GM12878 (cell line): ENCODE results near the gene DTX1. TPM values are rescaled to one million over a fixed set of nuclear protein-coding genes. Genes with fewer than 3 reads are reported as not detected.

Experiments used
- ATAC-seq: fragments of 200-7000 bp; cut with Tn5 transposase; 3 replicates; pipeline ENCODE4 v1.9.1; 2020; ENCODE audit warnings: mild to moderate bottlenecking, moderate library complexity
- BruUV-seq: library from RNA; stranded (reverse); fragments of 400-500 nt; replicated peaks from 2 replicates; lab custom pipeline; 2021; lab: Mats Ljungman, UMichigan
- CTCF ChIA-PET: fragments of 300-600 bp; sonication (Branson Sonifier 250); formaldehyde crosslinking; extraction: SDS; loops from one replicate; lab custom pipeline; 2021; ENCODE audit warnings: inconsistent platforms; lab: Yijun Ruan, JAX
- POLR2A ChIA-PET: fragments of 350-600 bp; formaldehyde crosslinking; extraction: SDS; loops from one replicate; lab custom pipeline; 2021; ENCODE audit warnings: inconsistent platforms; lab: Charles Lee
- RAD21 ChIA-PET: fragments of 300-600 bp; sonication (Branson Sonifier 250); formaldehyde crosslinking; loops from one replicate; lab custom pipeline; 2023; ENCODE audit warnings: antibody characterized with exemption; ENCODE audit not compliant: unreplicated experiment; lab: Charles Lee
- SMC1A ChIA-PET: fragments of 300-600 bp; sonication (Branson Sonifier 250); formaldehyde crosslinking; loops from one replicate; lab custom pipeline; 2023; ENCODE audit not compliant: unreplicated experiment, uncharacterized antibody; lab: Charles Lee
- DNase-seq: peaks from one replicate; pipeline ENCODE4 v3.0.0-alpha.2; 2011; ENCODE audit warnings: low read depth, low spot score
- FAIRE-seq: peaks from 3 replicates; lab custom pipeline; 2011; peaks lifted over from hg19 to GRCh38; lab: Jason Lieb, UNC
- H2AFZ ChIP-seq: 2 replicates; pipeline ENCODE4 v1.6.0; 2011; ENCODE audit warnings: low read depth, low read length, control low read depth; ENCODE audit not compliant: control insufficient read depth
- H3K27ac ChIP-seq: 2 replicates; pipeline ENCODE4 v1.5.1; 2011; ENCODE audit warnings: control low read depth; ENCODE audit not compliant: control insufficient read depth, insufficient read depth
- H3K27me3 ChIP-seq, 2 experiments: replicated peaks in 1 of 2; 2 replicates each; pipeline versions ENCODE4 v1.6.0 to v1.6.1; 2011; ENCODE audit warnings: low read length in 1 of 2; ENCODE audit not compliant: control insufficient read depth in 2 of 2, insufficient read depth in 2 of 2
- H3K36me3 ChIP-seq, 2 experiments: 2 replicates each; pipeline ENCODE4 v1.5.1; 2011; ENCODE audit warnings: low read length in 1 of 2; ENCODE audit not compliant: control insufficient read depth in 2 of 2, insufficient read depth in 2 of 2
- H3K4me1 ChIP-seq: 2 replicates; pipeline ENCODE4 v1.6.1; 2011; ENCODE audit warnings: mild to moderate bottlenecking, low read length, moderate library complexity, mixed read lengths; ENCODE audit not compliant: control insufficient read depth, insufficient read depth
- H3K4me2 ChIP-seq: 2 replicates; pipeline ENCODE4 v1.6.0; 2011; ENCODE audit warnings: control low read depth; ENCODE audit not compliant: control insufficient read depth, insufficient read depth
- H3K4me3 ChIP-seq: fragments of 200-600 bp; sonication (generic); 2 replicates; pipeline ENCODE4 v1.5.1; 2016
- H3K79me2 ChIP-seq: 2 replicates; pipeline ENCODE4 v1.6.0; 2011; ENCODE audit warnings: low read length; ENCODE audit not compliant: control insufficient read depth, insufficient read depth
- H3K9ac ChIP-seq: 2 replicates; pipeline ENCODE4 v1.8.0; 2011; ENCODE audit warnings: low read length, control low read depth, mixed read lengths; ENCODE audit not compliant: control insufficient read depth, insufficient read depth
- H3K9me3 ChIP-seq: replicated peaks from 3 replicates; pipeline ENCODE4 v1.5.1; 2011; ENCODE audit warnings: mild to moderate bottlenecking, low read length; ENCODE audit not compliant: control insufficient read depth, insufficient read depth
- H4K20me1 ChIP-seq: 2 replicates; pipeline ENCODE4 v1.6.0; 2011; ENCODE audit not compliant: control insufficient read depth, insufficient read depth
- BACH1 ChIP-seq: fragments of 450-650 bp; IDR thresholded peaks from 2 replicates; pipeline ENCODE4 v1.6.1; 2017; ENCODE audit warnings: mild to moderate bottlenecking, borderline replicate concordance
- CBX5 ChIP-seq: sonication (generic); IDR thresholded peaks from 2 replicates; pipeline ENCODE4 v1.6.1; 2016; ENCODE audit warnings: low read depth, moderate library complexity, mild to moderate bottlenecking, inconsistent platforms
- CEBPB ChIP-seq, 2 experiments: fragments of 150-350 bp in 1 of 2; IDR thresholded peaks; 2 replicates each; pipeline ENCODE4 v1.6.1; 2012 to 2014; ENCODE audit warnings: low read depth in 2 of 2, low read length in 2 of 2, borderline replicate concordance in 1 of 2, inconsistent platforms in 1 of 2
- RAD51 ChIP-seq: fragments of 450-650 bp; IDR thresholded peaks from 2 replicates; pipeline ENCODE4 v1.6.1; 2016; ENCODE audit warnings: moderate library complexity, mild to moderate bottlenecking, inconsistent platforms
- RUNX3 ChIP-seq: IDR thresholded peaks from 2 replicates; pipeline ENCODE4 v1.6.1; 2012; ENCODE audit warnings: low read length, inconsistent platforms
- SKIL ChIP-seq: fragments of 450-650 bp; IDR thresholded peaks from 2 replicates; pipeline ENCODE4 v1.6.1; 2017; ENCODE audit warnings: mild to moderate bottlenecking, low read depth, inconsistent platforms; ENCODE audit not compliant: poor library complexity, severe bottlenecking
- TARDBP ChIP-seq: IDR thresholded peaks from 2 replicates; pipeline ENCODE4 v1.6.1; 2016; ENCODE audit warnings: borderline replicate concordance
- YBX1 ChIP-seq: fragments of 450-650 bp; IDR thresholded peaks from 2 replicates; pipeline ENCODE4 v1.6.1; 2016; ENCODE audit warnings: antibody characterized with exemption
- WGBS: methylation state at CpG from one replicate; pipeline ENCODE4 v1.1.6; 2016; ENCODE audit warnings: low lambda C conversion rate; ENCODE audit not compliant: insufficient replicate concordance, insufficient coverage; ENCODE audit errors: missing lambda C conversion rate; 5-methylcytosine and 5-hydroxymethylcytosine counted together
- in situ Hi-C: fragments of 300-500 bp; cut with MboI; formaldehyde crosslinking; loops from 9 replicates; pipeline ENCODE4 v1.14.3; 2018; ENCODE audit warnings: mixed read lengths
- intact Hi-C: fragments of 100-400 bp; cut with micrococcal nuclease; formaldehyde crosslinking; loops from one replicate; pipeline ENCODE4 v1.14.2; 2022; ENCODE audit not compliant: unreplicated experiment
- polyA plus RNA-seq, 11 experiments: library from polyadenylated mRNA; depleted of rRNA in 4 of 11; unstranded in 6 of 11; stranded (reverse) in 5 of 11; fragments of >200 nt; fragmentation: Nextera tagmentation in 4 of 11; fragmentation: Illumina TruSeq in 1 of 11; extraction: Ambion mirVana in 4 of 11; extraction: Trizol in 1 of 11; gene quantifications; 1 replicate in 1 of 11; 2 replicates in 10 of 11; pipeline versions ENCODE4 v1.2.1 to v1.2.3, GENCODE V29; 2011 to 2016; ENCODE audit warnings: inconsistent platforms in 2 of 11, missing spikeins in 2 of 11, low read depth in 1 of 11
- total RNA-seq, 4 experiments: library from RNA; depleted of rRNA in 3 of 4; stranded (reverse); fragments of >200 nt in 3 of 4; fragmentation: Illumina TruSeq in 1 of 4; extraction: Trizol in 1 of 4; gene quantifications; 2 replicates each; pipeline versions ENCODE4 v1.2.1 to v1.2.3, GENCODE V29; 2013 to 2021
- TF ChIP-seq, protein P1 (sequence below): fragments of 450-650 bp; conservative IDR thresholded peaks from 2 replicates; pipeline ENCODE4 v1.6.1; 2017; ENCODE audit warnings: mild to moderate bottlenecking, moderate library complexity

The DTX1 gene
- total and polyA plus RNA-seq, 10 of the 15 experiments (the other 5 are each of a cell fraction or from before 2014, with no cell fraction given), result 0.09 to 2.8 (median 0.66) TPM

GRCh38 chr12:113138826-113139225 lies 82.3 kb downstream of the DTX1 start:
- RAD21 ChIA-PET, result no interaction called here
- no peak for TF ChIP-seq TARDBP
- TF ChIP-seq CEBPB (IDR thresholded peaks at IDR 0.05; ENCODE audit: borderline replicate concordance in 1 of 2, low read depth in 2 of 2, low read length in 2 of 2), result no peak
- TF ChIP-seq CBX5, result no peak
- TF ChIP-seq BACH1, result no peak
- TF ChIP-seq, protein P1, sequence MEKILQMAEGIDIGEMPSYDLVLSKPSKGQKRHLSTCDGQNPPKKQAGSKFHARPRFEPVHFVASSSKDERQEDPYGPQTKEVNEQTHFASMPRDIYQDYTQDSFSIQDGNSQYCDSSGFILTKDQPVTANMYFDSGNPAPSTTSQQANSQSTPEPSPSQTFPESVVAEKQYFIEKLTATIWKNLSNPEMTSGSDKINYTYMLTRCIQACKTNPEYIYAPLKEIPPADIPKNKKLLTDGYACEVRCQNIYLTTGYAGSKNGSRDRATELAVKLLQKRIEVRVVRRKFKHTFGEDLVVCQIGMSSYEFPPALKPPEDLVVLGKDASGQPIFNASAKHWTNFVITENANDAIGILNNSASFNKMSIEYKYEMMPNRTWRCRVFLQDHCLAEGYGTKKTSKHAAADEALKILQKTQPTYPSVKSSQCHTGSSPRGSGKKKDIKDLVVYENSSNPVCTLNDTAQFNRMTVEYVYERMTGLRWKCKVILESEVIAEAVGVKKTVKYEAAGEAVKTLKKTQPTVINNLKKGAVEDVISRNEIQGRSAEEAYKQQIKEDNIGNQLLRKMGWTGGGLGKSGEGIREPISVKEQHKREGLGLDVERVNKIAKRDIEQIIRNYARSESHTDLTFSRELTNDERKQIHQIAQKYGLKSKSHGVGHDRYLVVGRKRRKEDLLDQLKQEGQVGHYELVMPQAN, result no peak
- TF ChIP-seq RUNX3, result no peak
- no peak for TF ChIP-seq RAD51
- no peak for TF ChIP-seq YBX1
- TF ChIP-seq SKIL, result no peak
- ATAC-seq, result no peak
- Histone ChIP-seq H3K27ac (no peak overlapping the region), H3K36me3 (no peaks in the 10 kb centered on the region), H3K4me2 (no peak overlapping the region), H3K9me3 (no peaks in the 10 kb centered on the region), H3K4me1 (no peaks in the 10 kb centered on the region; the same call in 1 of the 2 replicates), H4K20me1 (no peaks in the 10 kb centered on the region), H3K9ac (no peak overlapping the region), H3K4me3 (no peak overlapping the region), H2AFZ (no peak overlapping the region), H3K79me2 (no peaks in the 10 kb centered on the region), H3K27me3 (no peaks in the 10 kb centered on the region; a peak in 2 of 4 replicates)
- SMC1A ChIA-PET, result interaction anchor here (1.4 to 1.7 kb wide), 3 partner anchors 9 to 90 kb away, joined by 3 to 6 read pairs (median 6); no protein-coding TSS in a partner anchor
- no TSS peak for BruUV-seq
- in situ Hi-C loops, result no loop called here
- DNase-seq, result no peak
- 20% methylated on average over 3 of the region's 3 CpGs for WGBS
- FAIRE-seq, result no peak
- intact Hi-C loops, result no loop called here
- CTCF ChIA-PET, result interaction anchor here (1.1 to 2.2 kb wide), 3 partner anchors 11 to 31 kb away, joined by 4 to 10 read pairs (median 5); no protein-coding TSS in a partner anchor
- POLR2A ChIA-PET, result no interaction called here
